ENCODE data around the gene HENMT1.

The HENMT1 gene

GRCh38 chr1:108611984-108612383 is 48.9 kb downstream of the HENMT1 start:
- no peak for TF ChIP-seq CTCF (IDR thresholded peaks at IDR 0.05)

GRCh38 chr1:108610073-108610472 is 50.8 kb downstream of the HENMT1 start:
- TF ChIP-seq CTCF (IDR thresholded peaks at IDR 0.05) = no peak

GRCh38 chr1:108609483-108610049 is 51.3 kb downstream of the HENMT1 start:
- TF ChIP-seq CTCF (IDR thresholded peaks at IDR 0.05) = no peak

GRCh38 chr1:108606478-108606877 is 54.4 kb downstream of the HENMT1 start:
- TF ChIP-seq CTCF (IDR thresholded peaks at IDR 0.05) = no peak

- no peak for TF ChIP-seq CTCF (IDR thresholded peaks at IDR 0.05)
Observed at GRCh38 chr1:108605633-108606032, 55.3 kb downstream of the HENMT1 start.

- no peak for TF ChIP-seq CTCF (IDR thresholded peaks at IDR 0.05)
Observed at GRCh38 chr1:108601708-108602410, 59.0 kb downstream of the HENMT1 start.

- TF ChIP-seq CTCF (IDR thresholded peaks at IDR 0.05) = no peak
Observed at GRCh38 chr1:108600504-108600903, 60.4 kb downstream of the HENMT1 start.

Measured in LNCAP (cell line).